ENCODE results near the gene CAMK1D.
"Not testable (repeated sequence)": the region's sequence is repeated elsewhere in the genome, so short reads cannot be mapped to it uniquely, and the experiment has no call there.

Gene CAMK1D

GRCh38 chr10:12723220-12723619 is 373.9 kb downstream of the CAMK1D start:
- no peak for DNase-seq (ENCODE audit: low spot score)

- DNase-seq (ENCODE audit: low spot score), result no peak
Observed at GRCh38 chr10:12724807-12725579, 375.6 kb downstream of the CAMK1D start.

- DNase-seq (ENCODE audit: low spot score), result not testable (repeated sequence)
Observed at GRCh38 chr10:12725580-12725888, 376.2 kb downstream of the CAMK1D start.

DNA sequence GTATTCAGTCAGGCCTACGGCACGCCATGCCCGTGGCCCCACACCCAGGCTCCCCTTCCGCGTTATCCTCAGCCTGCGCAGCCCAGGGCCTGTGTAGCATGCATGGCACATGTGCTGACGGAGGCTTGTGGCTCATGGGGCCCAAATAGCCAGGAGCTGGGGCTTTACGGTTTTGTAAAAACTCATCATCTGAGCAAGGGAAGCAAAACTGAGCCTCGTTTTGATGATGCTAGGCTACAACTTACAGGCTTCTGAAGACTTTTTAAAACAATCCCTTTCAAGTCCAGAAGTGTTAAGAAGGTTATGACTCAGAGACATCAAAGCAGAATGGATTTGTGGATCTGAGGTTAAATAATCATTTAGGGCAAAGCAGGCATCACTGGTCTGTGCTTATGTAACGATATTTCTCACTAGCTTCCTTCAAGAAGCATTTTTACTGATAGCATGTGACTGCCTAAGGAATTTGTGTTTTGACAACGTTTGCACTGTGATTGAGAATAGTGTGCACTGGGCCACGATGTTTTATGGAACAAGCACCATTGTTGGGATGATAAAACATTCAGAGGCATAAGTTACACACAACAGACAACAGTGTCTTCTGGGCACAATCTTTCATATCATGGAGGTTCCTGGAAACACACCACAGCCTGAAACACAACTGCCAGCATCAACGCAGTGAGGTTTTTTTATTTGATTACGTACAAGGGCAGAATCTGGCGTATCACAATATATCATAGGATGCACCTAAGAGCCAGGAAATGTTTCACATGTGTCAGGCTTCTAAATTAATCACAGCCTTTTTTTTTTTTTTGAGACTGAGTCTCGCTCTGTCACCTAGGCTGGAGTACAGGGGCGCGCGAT is 377.9 kb downstream of the CAMK1D start:
- DNase-seq (ENCODE audit: low spot score), result no peak

DNA sequence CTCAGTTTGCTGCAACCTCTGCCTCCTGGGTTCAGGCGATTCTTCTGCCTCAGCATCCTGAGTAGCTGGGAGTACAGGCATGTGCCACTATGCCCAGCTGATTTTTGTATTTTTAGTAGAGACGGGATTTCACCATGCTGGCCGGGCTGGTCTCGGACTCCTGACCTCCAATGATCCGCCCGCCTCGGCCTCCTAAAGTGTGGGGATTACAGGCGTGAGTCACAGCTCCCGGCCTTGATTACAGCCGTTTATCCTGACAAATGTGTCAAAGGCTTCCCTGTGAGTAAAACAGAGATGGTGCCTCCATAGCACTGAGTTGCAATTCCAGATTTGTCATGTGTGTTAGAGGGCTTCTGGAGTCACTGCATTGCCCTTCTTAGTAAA is 378.5 kb downstream of the CAMK1D start:
- no peak for DNase-seq (ENCODE audit: low spot score)

GRCh38 chr10:12728494-12728893 is 379.1 kb downstream of the CAMK1D start:
- DNase-seq (ENCODE audit: low spot score), result no peak

- DNase-seq (ENCODE audit: low spot score), result no peak
Observed at GRCh38 chr10:12729885-12730284, 380.5 kb downstream of the CAMK1D start.

GRCh38 chr10:12730809-12731519 is 381.6 kb downstream of the CAMK1D start:
- DNase-seq (ENCODE audit: low spot score), result no peak

DNA sequence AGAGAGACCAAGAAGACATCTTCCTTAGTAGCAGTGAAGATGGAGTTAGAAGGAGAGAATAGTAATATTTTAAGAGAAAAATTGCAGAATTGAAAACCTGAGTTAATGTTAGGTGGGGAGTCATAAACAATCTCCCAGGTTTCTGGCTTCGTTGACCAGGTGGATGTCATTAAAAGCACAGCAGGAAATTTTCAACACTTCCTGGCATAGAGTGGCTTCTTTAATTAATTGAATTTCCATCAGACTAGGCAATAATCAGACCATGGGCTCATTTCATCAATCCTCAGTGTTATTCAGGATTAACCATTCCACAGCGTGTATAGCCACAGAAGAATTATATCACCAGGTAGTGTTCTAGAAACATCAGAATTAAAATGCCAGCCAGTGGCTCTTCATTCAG is 383.9 kb downstream of the CAMK1D start:
- peak; percentile 55 for DNase-seq (ENCODE audit: low spot score)

DNA sequence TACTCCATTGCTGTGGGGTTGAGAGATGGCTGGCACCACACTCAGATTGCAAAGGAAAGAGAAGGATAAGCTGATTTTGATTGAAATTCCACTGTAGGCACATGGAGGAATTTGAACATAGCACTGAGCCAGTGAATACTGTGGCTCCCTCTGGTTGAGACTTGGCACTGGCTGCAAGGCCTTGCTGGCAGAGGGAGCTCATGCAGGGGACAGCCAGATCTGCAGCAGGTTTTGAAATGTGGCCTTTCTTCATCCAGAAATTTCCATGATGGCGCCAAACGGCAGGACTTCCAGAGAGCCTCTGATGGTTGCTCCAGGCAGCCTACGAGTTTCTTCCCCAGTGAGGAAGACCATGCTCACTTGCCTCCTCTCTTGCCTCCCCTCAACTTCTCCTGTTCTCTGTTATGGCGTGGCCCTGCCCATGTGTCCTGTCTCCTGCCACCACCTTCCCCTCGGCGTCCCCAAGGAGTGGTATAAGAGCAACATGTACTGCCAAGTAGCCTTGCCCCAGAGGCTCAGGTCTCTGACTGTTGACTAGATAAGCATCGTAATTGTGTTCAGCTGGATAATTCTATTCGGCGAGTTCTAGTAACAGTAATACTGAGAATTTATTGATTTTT is 386.6 kb downstream of the CAMK1D start:
- DNase-seq (ENCODE audit: low spot score), result peak; percentile 87

DNA sequence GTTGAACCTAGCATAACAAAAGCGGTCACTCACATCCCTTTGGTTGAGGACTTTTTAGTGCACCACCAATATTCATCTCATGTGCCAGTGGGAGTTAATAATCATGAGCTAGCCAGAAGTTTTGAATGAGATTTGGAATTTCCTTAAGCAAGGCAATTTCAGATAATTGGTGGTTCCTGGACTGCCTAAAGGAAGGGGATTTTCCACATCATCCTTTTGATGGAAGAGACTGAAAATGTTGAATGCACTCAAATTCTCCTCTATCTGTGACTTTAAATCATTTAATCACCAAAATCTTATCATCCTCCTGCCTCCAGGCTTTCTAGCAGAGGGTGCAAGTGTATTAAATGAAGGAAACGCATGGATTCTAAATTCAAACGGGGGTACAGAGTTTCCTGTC is 391.5 kb downstream of the CAMK1D start:
- DNase-seq (ENCODE audit: low spot score), result no peak

GRCh38 chr10:12741360-12741804 is 392.0 kb downstream of the CAMK1D start:
- no peak for DNase-seq (ENCODE audit: low spot score)

DNA sequence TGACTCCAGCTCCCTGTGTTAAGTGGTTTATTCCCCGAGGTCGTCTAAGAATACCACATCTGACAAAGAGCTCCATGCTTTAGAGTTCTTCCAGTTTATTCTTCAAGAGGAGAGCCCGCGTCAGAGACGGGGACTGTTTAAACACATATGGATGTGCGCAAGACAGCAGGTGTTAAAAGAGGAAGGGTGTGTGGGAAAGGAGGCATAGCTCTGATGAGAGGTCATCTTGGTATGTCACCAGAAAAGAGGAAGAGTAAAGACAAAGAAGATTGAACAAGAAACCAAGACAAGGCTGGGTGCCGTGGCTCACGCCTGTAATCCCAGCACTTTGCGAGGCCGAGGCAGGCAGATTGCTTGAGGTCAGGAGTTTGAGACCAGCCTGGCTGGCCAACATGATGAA is 393.4 kb downstream of the CAMK1D start:
- no peak for DNase-seq (ENCODE audit: low spot score)

DNA sequence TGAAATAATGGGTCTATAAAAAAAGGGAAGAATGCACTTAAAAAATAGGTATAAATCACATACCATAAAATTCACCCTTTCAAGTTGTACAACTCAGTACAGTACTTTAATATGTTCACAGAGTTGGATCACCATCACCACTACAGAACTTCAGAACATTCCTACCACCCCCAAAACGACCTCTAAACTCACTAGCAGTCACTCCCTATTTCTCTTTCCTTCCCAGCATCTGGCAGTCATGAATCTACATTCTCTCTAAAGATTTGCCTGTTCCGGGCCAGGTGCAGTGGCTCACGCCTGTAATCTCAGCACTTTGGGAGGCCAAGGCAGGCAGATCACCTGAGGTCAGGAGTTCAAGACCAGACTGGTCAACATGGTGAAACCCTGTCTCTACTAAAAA is 394.1 kb downstream of the CAMK1D start:
- not testable (repeated sequence) for DNase-seq (ENCODE audit: low spot score)

DNA sequence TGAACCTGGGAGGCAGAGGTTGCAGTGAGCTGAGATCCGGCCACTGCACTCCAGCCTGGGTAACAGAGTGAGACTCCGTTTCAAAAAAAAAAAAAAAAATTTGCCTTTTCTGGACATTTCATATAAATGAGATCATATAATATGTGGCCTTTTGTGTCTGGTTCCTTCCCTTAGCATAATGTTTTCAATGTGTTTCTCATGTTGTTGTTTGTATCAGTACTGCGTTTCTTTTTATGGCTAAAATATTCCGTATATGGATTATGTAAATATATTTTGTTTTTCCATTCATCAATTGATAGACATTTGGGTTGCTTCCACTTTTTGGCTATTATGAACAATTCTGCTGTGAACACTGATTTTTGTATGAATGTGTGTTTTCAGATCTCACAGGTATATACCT is 394.6 kb downstream of the CAMK1D start:
- no peak for DNase-seq (ENCODE audit: low spot score)

- no peak for DNase-seq (ENCODE audit: low spot score)
Observed at GRCh38 chr10:12748186-12748585, 398.8 kb downstream of the CAMK1D start.

- no peak for DNase-seq (ENCODE audit: low spot score)
Observed at GRCh38 chr10:12749760-12750478, 400.6 kb downstream of the CAMK1D start.

- DNase-seq (ENCODE audit: low spot score), result no peak
Observed at GRCh38 chr10:12750526-12751201, 401.3 kb downstream of the CAMK1D start.

DNA sequence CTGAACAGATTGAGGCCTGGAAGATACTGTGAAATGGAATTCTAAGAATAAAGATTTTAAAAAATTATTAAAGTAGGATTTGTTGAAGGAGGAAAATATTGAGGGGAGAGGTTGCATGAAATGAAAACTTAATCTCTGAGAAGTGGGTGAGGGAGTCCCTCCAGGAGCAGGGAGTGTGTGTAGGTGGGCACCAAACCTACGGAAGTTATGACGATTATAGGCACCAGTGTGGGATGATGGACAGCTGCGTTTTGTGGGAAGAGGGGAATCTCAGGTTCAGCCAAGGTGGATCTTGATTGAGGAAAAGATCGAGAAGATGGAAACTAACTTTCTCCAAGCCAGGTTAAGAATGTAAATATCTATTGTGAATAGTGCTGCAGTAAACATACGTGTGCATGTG is 405.7 kb downstream of the CAMK1D start:
- DNase-seq (ENCODE audit: low spot score), result no peak

DNA sequence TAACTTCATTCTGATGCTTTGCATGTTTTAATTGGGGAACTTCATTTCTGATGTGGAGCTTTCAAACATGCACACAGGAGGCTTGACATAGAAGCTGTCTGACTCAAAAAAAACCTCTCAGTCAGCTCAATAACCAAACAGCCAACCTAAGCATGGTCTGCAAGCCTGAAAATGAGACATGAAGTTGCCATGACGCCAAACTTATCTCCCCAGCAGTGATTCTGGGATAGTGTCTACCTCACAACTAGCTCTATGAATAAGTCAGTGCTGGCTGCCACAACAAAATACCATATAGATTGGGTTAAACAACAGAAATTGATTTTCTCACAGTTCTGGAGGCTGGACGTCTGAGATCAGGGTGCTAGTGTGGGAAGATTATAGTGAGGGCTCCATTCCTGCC is 408.0 kb downstream of the CAMK1D start:
- no peak for DNase-seq (ENCODE audit: low spot score)

GRCh38 chr10:12758271-12758670 is 408.9 kb downstream of the CAMK1D start:
- DNase-seq (ENCODE audit: low spot score), result no peak
